ENCODE results near the gene DVL3. TPM values are rescaled to one million over a fixed set of nuclear protein-coding genes. Genes with fewer than 3 reads are reported as not detected.

Gene DVL3
- total RNA-seq, 1 experiment from 2014 or later: 60.7 TPM

- H3K9me3 ChIP-seq (ENCODE audit: control insufficient read depth in 1 of 2, insufficient read depth in 1 of 2, low read depth in 1 of 2, low read length in 2 of 2): no peaks in the 10 kb centered on the region
- peak overlapping the region; percentile 11; the same call in 1 of the 2 replicates for H3K27ac ChIP-seq (ENCODE audit: low read depth, low read length)
- no peak overlapping the region for H3K4me2 ChIP-seq (ENCODE audit: low read length)
- no TSS peak for BruUV-seq (replicated peaks)
- H2AFZ ChIP-seq (ENCODE audit: low read depth, low read length, poor library complexity, severe bottlenecking): no peak overlapping the region
- POLR2A ChIA-PET: interaction anchor here (1.3 to 2.3 kb wide), 2 partner anchors 10 to 41 kb away, joined by 3 to 7 read pairs; partner anchors contain the start of genes ABCF3 and EIF2B5
- TF ChIP-seq ATF3 (IDR thresholded peaks at IDR 0.05): no peak
- peak; percentile 89 for TF ChIP-seq RAD21 (IDR thresholded peaks at IDR 0.05; ENCODE audit: low read depth)
- no peak for TF ChIP-seq CEBPB (IDR thresholded peaks at IDR 0.05; ENCODE audit: low read depth)
- TF ChIP-seq ZFX (IDR thresholded peaks at IDR 0.05): no peak
- peak; percentile 70 to 78 (median 76) for TF ChIP-seq CTCF (IDR thresholded peaks at IDR 0.05 in 2 of 3, conservative IDR thresholded peaks at IDR 0.05 in 1 of 3; ENCODE audit: borderline replicate concordance in 1 of 3, insufficient read depth in 1 of 3, low read depth in 2 of 3, low read length in 2 of 3)
- TF ChIP-seq MAX (IDR thresholded peaks at IDR 0.05): no peak
- TF ChIP-seq SRF (IDR thresholded peaks at IDR 0.05; ENCODE audit: low read depth): no peak
- H3K9ac ChIP-seq (ENCODE audit: low read length): no peak overlapping the region
- H3K36me3 ChIP-seq (ENCODE audit: control insufficient read depth in 1 of 2, insufficient read depth in 2 of 2, low read length in 2 of 2): peaks cover 36 to 45% of the 10 kb centered on the region in 2 experiments
- DNase-seq (ENCODE audit: low read depth, low spot score) (no peak), ATAC-seq (peak; percentile 92)
- RAD21 ChIA-PET (ENCODE audit: low non-redundant PET in 1 of 2, low total read pairs in 2 of 2, uncharacterized antibody in 2 of 2, unreplicated experiment in 2 of 2): interaction anchor here (0.7 to 1.4 kb wide), 6 partner anchors 96 to 250 kb away, joined by 3 to 4 read pairs (median 3); partner anchors contain the start of gene CAMK2N2 (in 1 of the 2)
- peaks cover 9% of the 10 kb centered on the region for H3K79me2 ChIP-seq (ENCODE audit: insufficient read depth, low read length)
- no peak overlapping the region for H3K4me3 ChIP-seq (replicated peaks in 1 of 2; ENCODE audit: low read depth in 1 of 2, low read length in 2 of 2)
- no peaks in the 10 kb centered on the region for H3K27me3 ChIP-seq (ENCODE audit: insufficient read depth, low read length)
- intact Hi-C loops (cut with micrococcal nuclease): loop anchor here (1.0 to 2.0 kb wide), 2 partner anchors 104 to 144 kb away; partner anchors contain the start of genes ALG3 and EEF1AKMT4
- no peaks in the 10 kb centered on the region for H3K9me2 ChIP-seq (ENCODE audit: insufficient read depth)
- CTCF ChIA-PET: interaction anchor here (1.0 to 2.1 kb wide), 10 partner anchors 10 to 250 kb away, joined by 3 to 9 read pairs (median 4); partner anchors contain the start of genes EEF1AKMT4 and EIF2B5
- H3K4me1 ChIP-seq (ENCODE audit: control insufficient read depth in 1 of 2, insufficient read depth in 2 of 2, low read length in 2 of 2): peaks cover 0 to 17% of the 10 kb centered on the region in 2 experiments; a peak in 1 of 4 replicates
- H4K20me1 ChIP-seq (ENCODE audit: insufficient read depth): no peaks in the 10 kb centered on the region
Observed at GRCh38 chr3:184145111-184145524, 10.1 kb upstream of the DVL3 start.
